ENCODE measurements around the gene THSD8. TPM values are rescaled to one million over a fixed set of nuclear protein-coding genes. Genes with fewer than 3 reads are reported as not detected.

The THSD8 gene
- 10.3 to 16.4 TPM (median 14.6 TPM) in 4 of 5 replicates, not detected in the other for total RNA-seq (2022; extraction: Qiagen RNA extraction)

DNA sequence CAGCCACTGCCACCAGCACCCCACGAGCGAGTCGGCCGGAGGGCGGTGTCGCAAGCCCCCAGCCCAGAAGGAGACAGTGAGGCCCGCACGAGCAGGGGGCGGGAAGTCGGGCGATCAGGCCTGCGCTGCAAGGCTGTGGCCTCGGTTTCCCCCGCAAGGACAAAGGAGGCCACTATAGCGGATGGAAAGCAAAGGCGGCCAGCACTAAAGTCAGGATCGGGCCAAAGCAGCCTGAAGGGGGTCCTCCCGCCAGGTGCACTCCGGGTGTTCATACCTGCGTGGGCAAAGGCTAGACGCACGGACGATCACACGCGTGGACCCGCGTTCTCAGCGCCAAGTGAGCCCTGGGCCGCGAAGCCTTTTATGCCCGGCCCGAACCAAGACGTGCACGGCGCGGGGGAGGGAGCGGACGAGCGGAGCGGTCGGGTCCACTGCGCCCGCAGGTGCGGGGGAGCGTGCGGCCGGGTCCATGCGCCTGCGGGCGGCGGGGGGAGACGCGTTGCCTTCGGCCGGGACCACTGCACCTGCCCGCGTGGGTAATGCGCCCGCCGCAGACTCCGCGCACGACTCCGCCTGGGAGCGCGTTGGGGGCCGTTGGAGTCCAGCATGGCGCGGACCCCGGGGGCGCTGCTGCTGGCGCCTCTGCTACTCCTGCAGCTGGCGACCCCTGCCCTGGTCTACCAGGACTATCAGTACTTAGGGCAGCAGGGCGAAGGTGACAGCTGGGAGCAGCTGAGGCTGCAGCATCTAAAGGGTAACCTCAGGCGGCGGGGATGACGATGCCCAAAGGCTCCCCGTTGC lies at the start of gene THSD8, which contains the start of gene PRDX2:
Gene THSD8 (plus strand): TSS at position 604 of the 801 bp plus-strand sequence. CDS start 3 bp downstream, at position 607.
Gene PRDX2 (minus strand): TSS at position 335 of the 801 bp plus-strand sequence. CDS start 539 bp downstream, outside the sequence.

DNA sequence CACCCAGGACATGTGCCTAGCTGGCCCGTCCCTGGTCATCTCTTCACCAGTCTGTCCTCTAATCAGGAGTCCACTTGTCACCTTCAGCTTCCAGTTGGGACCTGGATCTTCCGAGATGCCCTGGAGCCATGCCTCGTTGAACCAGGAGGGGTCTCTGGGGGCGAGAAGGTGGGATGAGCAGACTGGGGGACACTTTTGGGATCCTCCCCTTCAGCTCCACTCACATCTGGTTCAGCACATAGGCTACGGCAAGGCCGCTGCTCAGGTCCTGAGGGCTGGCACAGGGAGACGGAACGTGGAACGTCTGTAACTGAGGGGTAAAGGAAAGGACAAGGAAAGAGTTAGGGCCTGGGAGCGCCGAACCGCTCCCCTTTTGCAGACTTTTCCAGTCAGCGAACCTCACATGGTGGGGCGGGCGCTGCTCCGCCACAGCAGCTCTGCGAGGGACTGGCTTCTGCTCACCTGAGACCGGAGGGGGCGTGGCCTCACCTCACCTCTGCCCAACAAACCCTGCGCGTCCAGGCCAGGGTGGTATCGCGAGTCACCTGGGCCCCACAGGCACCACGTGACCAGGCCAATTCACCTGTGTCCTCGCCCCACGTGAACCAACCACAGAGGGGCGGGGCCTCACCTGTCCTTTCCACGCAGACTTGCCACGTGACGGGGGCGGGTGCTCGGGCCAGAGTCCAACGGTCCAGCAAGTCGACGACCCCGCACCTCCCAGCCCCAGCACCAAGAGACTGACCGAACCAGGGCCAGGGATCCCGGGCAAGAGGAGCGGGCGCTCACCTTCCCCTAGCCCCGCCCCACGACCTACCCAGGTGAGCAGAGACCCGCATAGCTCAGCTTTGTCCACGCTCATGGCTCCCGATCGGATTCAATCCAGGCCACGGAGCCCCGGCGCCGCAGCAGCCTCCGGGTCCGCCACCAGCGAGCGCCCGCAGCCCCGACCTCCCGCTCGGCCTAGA lies 27.0 kb upstream of the THSD8 start, which contains the start of gene HOOK2:
Gene HOOK2 (minus strand): TSS at position 965 of the 968 bp plus-strand sequence. CDS start 103 bp downstream, at position 862.

DNA sequence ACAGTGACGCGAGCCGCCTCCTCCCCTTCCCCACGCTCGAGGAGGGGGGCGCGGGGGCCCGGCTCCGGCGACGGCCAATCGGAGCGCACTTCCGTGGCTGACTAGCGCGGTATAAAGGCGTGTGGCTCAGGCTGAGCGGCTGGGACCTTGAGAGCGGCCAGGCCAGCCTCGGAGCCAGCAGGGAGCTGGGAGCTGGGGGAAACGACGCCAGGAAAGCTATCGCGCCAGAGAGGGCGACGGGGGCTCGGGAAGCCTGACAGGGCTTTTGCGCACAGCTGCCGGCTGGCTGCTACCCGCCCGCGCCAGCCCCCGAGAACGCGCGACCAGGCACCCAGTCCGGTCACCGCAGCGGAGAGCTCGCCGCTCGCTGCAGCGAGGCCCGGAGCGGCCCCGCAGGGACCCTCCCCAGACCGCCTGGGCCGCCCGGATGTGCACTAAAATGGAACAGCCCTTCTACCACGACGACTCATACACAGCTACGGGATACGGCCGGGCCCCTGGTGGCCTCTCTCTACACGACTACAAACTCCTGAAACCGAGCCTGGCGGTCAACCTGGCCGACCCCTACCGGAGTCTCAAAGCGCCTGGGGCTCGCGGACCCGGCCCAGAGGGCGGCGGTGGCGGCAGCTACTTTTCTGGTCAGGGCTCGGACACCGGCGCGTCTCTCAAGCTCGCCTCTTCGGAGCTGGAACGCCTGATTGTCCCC lies 10.4 kb upstream of the THSD8 start, which contains the start of gene JUNB:
Gene JUNB (plus strand): TSS at position 142 of the 706 bp plus-strand sequence. CDS start 286 bp downstream, at position 428.

DNA sequence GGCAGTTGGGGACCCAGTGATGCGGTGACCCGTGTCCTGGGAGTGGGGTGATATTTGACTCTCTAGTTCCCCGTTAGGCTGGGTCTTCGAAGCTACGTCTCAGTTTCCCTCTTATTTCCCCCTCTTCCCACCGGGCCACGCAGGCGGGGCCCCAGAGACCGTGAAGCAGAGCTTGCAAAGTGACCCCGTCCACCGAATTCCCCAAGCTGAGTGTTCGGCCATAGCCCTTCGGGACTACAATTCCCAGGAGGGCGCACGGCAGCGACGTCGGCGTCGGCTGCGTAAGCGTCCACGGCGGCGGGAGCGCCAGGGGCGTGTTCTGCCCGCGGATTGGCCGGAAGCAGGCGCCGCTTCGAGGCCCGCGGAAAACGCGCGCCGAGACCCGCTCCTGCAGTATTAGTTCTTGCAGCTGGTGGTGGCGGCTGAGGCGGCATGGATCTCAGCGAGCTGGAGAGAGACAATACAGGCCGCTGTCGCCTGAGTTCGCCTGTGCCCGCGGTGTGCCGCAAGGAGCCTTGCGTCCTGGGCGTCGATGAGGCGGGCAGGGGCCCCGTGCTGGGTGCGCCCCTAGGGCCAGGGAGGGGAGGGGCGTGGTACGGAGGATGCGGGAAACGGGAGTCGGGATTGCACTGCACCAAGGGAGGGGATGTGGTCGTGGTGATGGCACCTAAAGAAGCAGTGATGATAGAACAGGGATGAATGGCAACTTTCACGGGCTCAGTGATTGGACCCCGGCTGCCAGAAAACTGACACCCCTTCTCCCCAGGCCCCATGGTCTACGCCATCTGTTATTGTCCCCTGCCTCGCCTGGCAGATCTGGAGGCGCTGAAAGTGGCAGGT lies 4.6 kb downstream of the THSD8 start, which contains the start of gene RNASEH2A:
Gene RNASEH2A (plus strand): TSS at position 343 of the 840 bp plus-strand sequence. CDS start 90 bp downstream, at position 433.

DNA sequence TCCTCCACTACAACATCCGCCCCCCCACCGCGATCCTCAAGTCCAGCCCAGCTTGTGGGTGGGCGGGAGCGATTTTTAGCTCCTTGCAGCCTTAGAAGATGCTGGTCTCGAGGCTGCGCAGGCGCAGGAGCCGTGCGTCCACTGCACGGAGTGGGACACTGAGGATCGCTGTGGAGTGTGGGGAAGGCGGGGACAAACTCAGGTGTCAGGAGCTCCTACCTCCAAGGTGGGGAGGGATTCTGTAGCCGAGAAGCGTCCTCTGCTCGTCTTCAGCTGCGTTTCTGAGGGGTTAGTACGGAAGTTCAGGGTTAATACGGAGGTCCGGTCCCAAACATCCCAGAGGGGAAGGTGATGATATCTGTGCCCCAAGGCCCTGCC lies 32.7 kb downstream of the THSD8 start, which contains the start of gene RTBDN:
Gene RTBDN (minus strand): TSS at position 14 of the 378 bp plus-strand sequence. CDS start 4,600 bp downstream, outside the sequence.

DNA sequence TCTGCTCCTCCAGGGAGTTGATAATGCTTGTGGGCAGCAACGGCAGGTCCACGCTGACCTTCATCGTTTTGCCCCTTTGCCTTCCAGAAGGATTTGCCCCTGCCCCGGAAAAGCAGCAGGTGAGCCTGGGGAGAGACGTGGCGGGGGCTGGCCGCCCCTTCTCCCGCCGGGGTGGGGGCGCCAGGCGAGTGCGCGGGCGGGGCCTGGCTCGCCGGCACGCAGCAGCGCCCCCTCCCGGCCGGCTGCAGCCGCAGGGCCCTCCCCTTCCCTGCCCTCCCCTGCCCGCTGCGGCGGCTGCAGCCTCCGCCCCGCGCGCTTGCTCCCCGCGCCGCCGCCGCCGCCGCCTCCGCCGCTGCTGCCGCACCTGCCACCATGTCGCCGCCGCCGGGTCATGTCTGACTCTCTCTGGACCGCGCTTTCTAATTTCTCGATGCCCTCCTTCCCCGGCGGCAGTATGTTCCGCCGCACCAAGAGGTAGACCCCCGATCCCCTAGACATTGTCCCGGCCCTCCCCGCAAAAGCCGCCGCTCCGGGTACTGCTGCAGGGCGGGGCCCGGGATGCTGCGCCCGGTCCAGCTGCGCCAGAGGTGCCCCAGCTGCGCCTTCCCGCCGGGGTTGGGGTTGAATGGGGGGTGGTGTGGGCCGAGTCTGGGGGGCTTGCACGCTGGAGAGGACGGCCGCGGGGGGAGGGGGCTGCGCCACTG lies 36.5 kb downstream of the THSD8 start, which contains the start of gene MAST1:
Gene MAST1 (plus strand): TSS at position 334 of the 704 bp plus-strand sequence. CDS start 58 bp downstream, at position 392.

Other genes with a start within 250 kb of the THSD8 start
- 0.39 to 1.7 TPM (median 0.70 TPM) in 5 replicates for gene ZNF490, start 191.3 kb upstream of the THSD8 start, total RNA-seq (2022; extraction: Qiagen RNA extraction)
- gene ZNF791, start 191.1 kb upstream of the THSD8 start, total RNA-seq (2022; extraction: Qiagen RNA extraction), result 5.3 to 6.9 TPM (median 6.0 TPM) in 5 replicates
- gene MAN2B1, start 135.3 kb upstream of the THSD8 start, total RNA-seq (2022; extraction: Qiagen RNA extraction), result 19.8 to 21.9 TPM (median 21.5 TPM) in 5 replicates
- 7.5 to 11.7 TPM (median 9.6 TPM) in 5 replicates for gene WDR83, start 135.3 kb upstream of the THSD8 start, total RNA-seq (2022; extraction: Qiagen RNA extraction)
- gene DHPS, start 120.2 kb upstream of the THSD8 start, total RNA-seq (2022; extraction: Qiagen RNA extraction), result 43.8 to 48.5 TPM (median 45.7 TPM) in 5 replicates
- not detected in 5 replicates for gene GNG14, start 114.1 kb upstream of the THSD8 start, total RNA-seq (2022; extraction: Qiagen RNA extraction)
- 8.9 to 13.0 TPM (median 12.3 TPM) in 5 replicates for gene FBXW9, start 105.4 kb upstream of the THSD8 start, total RNA-seq (2022; extraction: Qiagen RNA extraction)
- gene TNPO2, start 78.1 kb upstream of the THSD8 start, total RNA-seq (2022; extraction: Qiagen RNA extraction), result 29.9 to 34.4 TPM (median 32.2 TPM) in 5 replicates
- gene TRIR, start 67.4 kb upstream of the THSD8 start, total RNA-seq (2022; extraction: Qiagen RNA extraction), result 144 to 206 TPM (median 199 TPM) in 5 replicates
- 81.1 to 107 TPM (median 99.5 TPM) in 5 replicates for gene GET3, start 64.6 kb upstream of the THSD8 start, total RNA-seq (2022; extraction: Qiagen RNA extraction)
- 2.0 to 2.9 TPM (median 2.3 TPM) in 5 replicates for gene BEST2, start 50.3 kb upstream of the THSD8 start, total RNA-seq (2022; extraction: Qiagen RNA extraction)
- gene HOOK2, start 26.5 kb upstream of the THSD8 start, total RNA-seq (2022; extraction: Qiagen RNA extraction), result 9.2 to 11.4 TPM (median 11.1 TPM) in 5 replicates
- gene JUNB, start 10.6 kb upstream of the THSD8 start, total RNA-seq (2022; extraction: Qiagen RNA extraction), result 123 to 195 TPM (median 161 TPM) in 5 replicates
- gene PRDX2, start 269 bp upstream of the THSD8 start, total RNA-seq (2022; extraction: Qiagen RNA extraction), result 0.48 to 0.90 TPM (median 0.64 TPM) in 5 replicates
- gene RNASEH2A, start 4.5 kb downstream of the THSD8 start, total RNA-seq (2022; extraction: Qiagen RNA extraction), result 33.2 to 47.5 TPM (median 44.6 TPM) in 5 replicates
- 0.15 to 0.33 TPM (median 0.20 TPM) in 5 replicates for gene RTBDN, start 32.5 kb downstream of the THSD8 start, total RNA-seq (2022; extraction: Qiagen RNA extraction)
- 1.3 to 2.1 TPM (median 1.8 TPM) in 5 replicates for gene MAST1, start 36.4 kb downstream of the THSD8 start, total RNA-seq (2022; extraction: Qiagen RNA extraction)
- gene DNASE2, start 79.4 kb downstream of the THSD8 start, total RNA-seq (2022; extraction: Qiagen RNA extraction), result 27.5 to 33.2 TPM (median 30.3 TPM) in 5 replicates
- gene KLF1, start 85.1 kb downstream of the THSD8 start, total RNA-seq (2022; extraction: Qiagen RNA extraction), result 0.06 to 0.08 TPM in 2 of 5 replicates, not detected in the others
- gene GCDH, start 89.1 kb downstream of the THSD8 start, total RNA-seq (2022; extraction: Qiagen RNA extraction), result 8.5 to 11.9 TPM (median 9.3 TPM) in 5 replicates
- 0.18 to 0.65 TPM (median 0.44 TPM) in 5 replicates for gene SYCE2, start 117.2 kb downstream of the THSD8 start, total RNA-seq (2022; extraction: Qiagen RNA extraction)
- 66.6 to 76.5 TPM (median 69.3 TPM) in 5 replicates for gene FARSA, start 131.6 kb downstream of the THSD8 start, total RNA-seq (2022; extraction: Qiagen RNA extraction)
- gene CALR, start 136.5 kb downstream of the THSD8 start, total RNA-seq (2022; extraction: Qiagen RNA extraction), result 488 to 572 TPM (median 509 TPM) in 5 replicates
- 74.5 to 80.5 TPM (median 76.9 TPM) in 5 replicates for gene RAD23A, start 143.8 kb downstream of the THSD8 start, total RNA-seq (2022; extraction: Qiagen RNA extraction)
- 26.3 to 58.4 TPM (median 52.1 TPM) in 5 replicates for gene GADD45GIP1, start 155.2 kb downstream of the THSD8 start, total RNA-seq (2022; extraction: Qiagen RNA extraction)
- gene DAND5, start 167.5 kb downstream of the THSD8 start, total RNA-seq (2022; extraction: Qiagen RNA extraction), result 0.07 TPM in 1 of 5 replicates, not detected in the others
- 2.7 to 4.4 TPM (median 4.3 TPM) in 5 replicates for gene NFIX, start 193.4 kb downstream of the THSD8 start, total RNA-seq (2022; extraction: Qiagen RNA extraction)

Data from A549 treated with Hydrocortisone at 1 μM for 4 hours (cell line).